Cardiac ventricle fibroblast (primary cell): Measurements from ENCODE around the gene NOX1. TPM values are rescaled to one million over a fixed set of nuclear protein-coding genes. Genes with fewer than 3 reads are reported as not detected.

Experiments
- total RNA-seq: library from RNA; depleted of rRNA; stranded (reverse); fragments of >200 nt; gene quantifications from 2 replicates; pipeline ENCODE4 v1.2.3, GENCODE V29; 2015

The NOX1 gene
- total RNA-seq, result not detected in 2 replicates

GRCh38 chrX:100874325-100874724, at the start of gene NOX1:
Gene NOX1 (minus strand): TSS chrX:100874359. CDS start chrX:100874139, 220 bp downstream.

GRCh38 chrX:100819837-100820666, 54.1 kb downstream of the NOX1 start, which contains the start of gene CSTF2:
Gene CSTF2 (plus strand): TSS chrX:100820391. CDS start chrX:100820417, 26 bp downstream.

Other genes with a start within 250 kb of the NOX1 start
- 21.9 and 24.9 TPM in 2 replicates for gene TSPAN6, start 237.6 kb downstream of the NOX1 start, total RNA-seq
- 160 and 169 TPM in 2 replicates for gene SRPX2, start 230.2 kb downstream of the NOX1 start, total RNA-seq
- gene SYTL4, start 142.2 kb downstream of the NOX1 start, total RNA-seq, result 1.3 and 2.0 TPM in 2 replicates
- 9.9 and 10.9 TPM in 2 replicates for gene CSTF2, start 54.0 kb downstream of the NOX1 start, total RNA-seq
- not detected in 2 replicates for gene XKRX, start 54.6 kb upstream of the NOX1 start, total RNA-seq
- not detected in 2 replicates for gene ARL13A, start 95.3 kb upstream of the NOX1 start, total RNA-seq
- gene TRMT2B, start 177.8 kb upstream of the NOX1 start, total RNA-seq, result 5.3 and 6.6 TPM in 2 replicates
- gene TMEM35A, start 204.5 kb upstream of the NOX1 start, total RNA-seq, result 0.73 and 1.4 TPM in 2 replicates
- 0.44 and 1.9 TPM in 2 replicates for gene CENPI, start 223.8 kb upstream of the NOX1 start, total RNA-seq